ENCODE measurements around the gene CD72. TPM values are rescaled to one million over a fixed set of nuclear protein-coding genes. Genes with fewer than 3 reads are reported as not detected.
A peak's percentile ranks its signal among the peaks of the same experiment; 100 is the strongest.
"Not testable (repeated sequence)": the region's sequence is repeated elsewhere in the genome, so short reads cannot be mapped to it uniquely, and the experiment has no call there.

CD72 gene
- total and polyA plus RNA-seq, 2 donors (not counting 1 experiment from before 2014, with no cell fraction given): 1.00 to 2.8 TPM

DNA sequence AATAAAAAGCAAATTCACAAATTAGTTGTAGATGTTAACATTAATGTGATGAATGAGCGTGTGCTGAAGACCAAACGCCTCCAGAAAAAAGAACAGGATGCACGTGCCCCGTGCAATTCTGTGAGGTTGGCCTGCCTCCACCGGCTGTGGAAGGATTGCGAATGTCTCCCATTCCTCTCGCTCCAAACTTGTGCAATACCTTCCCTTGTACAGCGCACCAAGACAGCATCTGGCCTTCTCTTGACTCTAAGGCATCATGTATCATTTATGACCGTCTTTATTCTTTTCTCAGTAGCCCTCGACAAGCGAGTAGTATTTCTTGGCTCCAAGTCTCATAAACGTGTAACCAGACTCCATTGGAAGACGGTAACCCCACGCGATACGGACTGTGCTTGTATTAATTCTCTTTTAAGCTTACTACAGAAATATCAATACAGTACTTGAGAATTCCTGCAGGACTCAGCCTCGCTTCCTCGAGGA, 14.7 kb downstream of the CD72 start:
- H3K36me3 ChIP-seq (ENCODE audit: control insufficient read depth, insufficient read depth, low read length): no peaks in the 10 kb centered on the region
- peak overlapping the region; percentile 90 for H3K4me2 ChIP-seq (ENCODE audit: extremely low read depth, insufficient read depth, low read length)
- H3K4me1 ChIP-seq (ENCODE audit: control insufficient read depth, extremely low read depth, insufficient read depth, low read length): peaks cover 6% of the 10 kb centered on the region
- peaks cover 8% of the 10 kb centered on the region for H3K79me2 ChIP-seq (ENCODE audit: control insufficient read depth, insufficient read depth, low read length)
- H3K9ac ChIP-seq (ENCODE audit: insufficient read depth, low read length): peak overlapping the region; percentile 54
- peak; percentile 68 to 91 for DNase-seq (ENCODE audit: low read depth in 2 of 2)
- no peaks in the 10 kb centered on the region for H3K27me3 ChIP-seq (ENCODE audit: control insufficient read depth, insufficient read depth, low read length)
- peak overlapping the region; percentile 72 for H2AFZ ChIP-seq (ENCODE audit: low read length)
- peak overlapping the region; percentile 21 to 75 (median 37) for H3K4me3 ChIP-seq (replicated peaks in 1 of 4; ENCODE audit: control extremely low read depth in 1 of 4, insufficient read depth in 1 of 4, low read depth in 3 of 4, low read length in 4 of 4)
- TF ChIP-seq, protein P1, sequence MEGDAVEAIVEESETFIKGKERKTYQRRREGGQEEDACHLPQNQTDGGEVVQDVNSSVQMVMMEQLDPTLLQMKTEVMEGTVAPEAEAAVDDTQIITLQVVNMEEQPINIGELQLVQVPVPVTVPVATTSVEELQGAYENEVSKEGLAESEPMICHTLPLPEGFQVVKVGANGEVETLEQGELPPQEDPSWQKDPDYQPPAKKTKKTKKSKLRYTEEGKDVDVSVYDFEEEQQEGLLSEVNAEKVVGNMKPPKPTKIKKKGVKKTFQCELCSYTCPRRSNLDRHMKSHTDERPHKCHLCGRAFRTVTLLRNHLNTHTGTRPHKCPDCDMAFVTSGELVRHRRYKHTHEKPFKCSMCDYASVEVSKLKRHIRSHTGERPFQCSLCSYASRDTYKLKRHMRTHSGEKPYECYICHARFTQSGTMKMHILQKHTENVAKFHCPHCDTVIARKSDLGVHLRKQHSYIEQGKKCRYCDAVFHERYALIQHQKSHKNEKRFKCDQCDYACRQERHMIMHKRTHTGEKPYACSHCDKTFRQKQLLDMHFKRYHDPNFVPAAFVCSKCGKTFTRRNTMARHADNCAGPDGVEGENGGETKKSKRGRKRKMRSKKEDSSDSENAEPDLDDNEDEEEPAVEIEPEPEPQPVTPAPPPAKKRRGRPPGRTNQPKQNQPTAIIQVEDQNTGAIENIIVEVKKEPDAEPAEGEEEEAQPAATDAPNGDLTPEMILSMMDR (conservative IDR thresholded peaks at IDR 0.05 in 1 of 2, IDR thresholded peaks at IDR 0.05 in 1 of 2; ENCODE audit: low read depth in 1 of 2, low read length in 2 of 2): peak in 1 of 2 donors; percentile 1
- no peak for TF ChIP-seq EZH2 (IDR thresholded peaks at IDR 0.05; ENCODE audit: low read length, missing control alignments)
- no peaks in the 10 kb centered on the region for H3K9me3 ChIP-seq (ENCODE audit: control insufficient read depth, insufficient read depth, low read depth, low read length)
- H4K20me1 ChIP-seq (ENCODE audit: control insufficient read depth, extremely low read depth, insufficient read depth, low read length): no peaks in the 10 kb centered on the region
- H3K27ac ChIP-seq (ENCODE audit: insufficient read depth, low read length): peak overlapping the region; percentile 87

DNA sequence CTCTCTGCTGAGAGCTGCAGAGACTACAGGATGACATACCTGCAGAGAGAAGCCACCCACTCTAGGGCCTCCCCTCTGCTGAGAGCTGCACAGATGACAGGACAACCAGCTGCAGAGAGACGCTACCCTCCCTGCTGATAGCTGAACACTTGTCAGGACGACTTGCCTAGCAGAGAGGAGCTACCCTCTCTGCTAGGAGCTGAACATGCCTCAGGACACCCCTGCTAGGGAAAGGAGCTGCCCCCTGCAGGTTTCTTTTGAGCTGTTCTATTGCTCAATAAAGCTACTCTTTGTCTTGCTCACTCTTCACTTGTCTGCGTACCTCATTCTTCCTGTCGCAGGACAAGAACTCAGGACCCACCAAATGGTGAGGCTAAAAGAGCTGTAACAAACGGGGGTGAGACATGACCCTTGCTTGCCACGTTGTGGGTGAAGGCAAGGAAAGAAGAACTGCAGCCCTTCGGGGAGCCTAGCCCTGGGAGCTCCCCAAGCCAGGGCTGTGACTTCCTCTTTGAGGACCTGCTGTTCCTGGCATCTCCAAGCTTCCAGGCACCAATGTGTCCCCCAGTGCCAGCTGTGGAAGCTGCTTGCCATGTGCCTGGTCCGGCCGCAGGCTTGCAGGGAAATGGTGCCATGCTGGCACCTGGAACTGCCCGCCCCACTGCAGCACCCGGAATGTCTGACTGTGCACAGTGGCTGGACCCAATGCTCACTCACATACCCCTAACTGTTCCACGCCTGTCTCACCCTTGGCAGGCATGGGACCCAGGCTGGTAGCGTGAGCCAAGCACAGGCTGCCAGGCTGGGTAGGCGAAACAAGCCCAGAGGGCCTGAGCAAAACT, 18.2 kb downstream of the CD72 start:
- Histone ChIP-seq H2AFZ (ENCODE audit: low read length) (no peak overlapping the region), H3K4me3 (replicated peaks in 1 of 4; ENCODE audit: control extremely low read depth in 1 of 4, insufficient read depth in 1 of 4, low read depth in 3 of 4, low read length in 4 of 4) (no peak overlapping the region), H3K36me3 (ENCODE audit: control insufficient read depth, insufficient read depth, low read length) (no peaks in the 10 kb centered on the region), H3K4me2 (ENCODE audit: extremely low read depth, insufficient read depth, low read length) (no peak overlapping the region), H3K4me1 (ENCODE audit: control insufficient read depth, extremely low read depth, insufficient read depth, low read length) (no peaks in the 10 kb centered on the region), H4K20me1 (ENCODE audit: control insufficient read depth, extremely low read depth, insufficient read depth, low read length) (no peaks in the 10 kb centered on the region), H3K27ac (ENCODE audit: insufficient read depth, low read length) (no peak overlapping the region), H3K9me3 (ENCODE audit: control insufficient read depth, insufficient read depth, low read depth, low read length) (no peaks in the 10 kb centered on the region), H3K79me2 (ENCODE audit: control insufficient read depth, insufficient read depth, low read length) (no peaks in the 10 kb centered on the region), H3K9ac (ENCODE audit: insufficient read depth, low read length) (no peak overlapping the region), H3K27me3 (ENCODE audit: control insufficient read depth, insufficient read depth, low read length) (no peaks in the 10 kb centered on the region)
- no peak for TF ChIP-seq EZH2 (IDR thresholded peaks at IDR 0.05; ENCODE audit: low read length, missing control alignments)
- TF ChIP-seq, protein P1 (conservative IDR thresholded peaks at IDR 0.05 in 1 of 2, IDR thresholded peaks at IDR 0.05 in 1 of 2; ENCODE audit: low read depth in 1 of 2, low read length in 2 of 2): no peak
- DNase-seq (ENCODE audit: low read depth in 2 of 2): no peak

- Histone ChIP-seq H4K20me1 (ENCODE audit: control insufficient read depth, extremely low read depth, insufficient read depth, low read length) (no peaks in the 10 kb centered on the region), H3K9me3 (ENCODE audit: control insufficient read depth, insufficient read depth, low read depth, low read length) (no peaks in the 10 kb centered on the region)
These were observed 19.2 kb downstream of the CD72 start for GRCh38 chr9:35598866-35599590.

GRCh38 chr9:35596907-35597306, 21.3 kb downstream of the CD72 start:
- H4K20me1 ChIP-seq (ENCODE audit: control insufficient read depth, extremely low read depth, insufficient read depth, low read length); DNase-seq (ENCODE audit: low read depth in 2 of 2); H3K4me3 ChIP-seq (replicated peaks in 1 of 4; ENCODE audit: control extremely low read depth in 1 of 4, insufficient read depth in 1 of 4, low read depth in 3 of 4, low read length in 4 of 4); H3K4me2 ChIP-seq (ENCODE audit: extremely low read depth, insufficient read depth, low read length); H3K27me3 ChIP-seq (ENCODE audit: control insufficient read depth, insufficient read depth, low read length); H3K4me1 ChIP-seq (ENCODE audit: control insufficient read depth, extremely low read depth, insufficient read depth, low read length); H3K79me2 ChIP-seq (ENCODE audit: control insufficient read depth, insufficient read depth, low read length); H3K9me3 ChIP-seq (ENCODE audit: control insufficient read depth, insufficient read depth, low read depth, low read length); H3K9ac ChIP-seq (ENCODE audit: insufficient read depth, low read length); H3K36me3 ChIP-seq (ENCODE audit: control insufficient read depth, insufficient read depth, low read length); H3K27ac ChIP-seq (ENCODE audit: insufficient read depth, low read length); H2AFZ ChIP-seq (ENCODE audit: low read length): not testable (repeated sequence)

More at GRCh38 chr9:35598866-35599590, 19.2 kb downstream of the CD72 start:
- H3K27me3 ChIP-seq (ENCODE audit: control insufficient read depth, insufficient read depth, low read length): no peaks in the 10 kb centered on the region
- H3K79me2 ChIP-seq (ENCODE audit: control insufficient read depth, insufficient read depth, low read length): no peaks in the 10 kb centered on the region
- no peak overlapping the region for H3K9ac ChIP-seq (ENCODE audit: insufficient read depth, low read length)
- H2AFZ ChIP-seq (ENCODE audit: low read length): no peak overlapping the region
- H3K4me2 ChIP-seq (ENCODE audit: extremely low read depth, insufficient read depth, low read length): no peak overlapping the region
- no peak for DNase-seq (ENCODE audit: low read depth in 2 of 2)
- H3K4me3 ChIP-seq (replicated peaks in 1 of 4; ENCODE audit: control extremely low read depth in 1 of 4, insufficient read depth in 1 of 4, low read depth in 3 of 4, low read length in 4 of 4): no peak overlapping the region
- H3K36me3 ChIP-seq (ENCODE audit: control insufficient read depth, insufficient read depth, low read length): no peaks in the 10 kb centered on the region
- no peak for TF ChIP-seq EZH2 (IDR thresholded peaks at IDR 0.05; ENCODE audit: low read length, missing control alignments)
- TF ChIP-seq, protein P1 (conservative IDR thresholded peaks at IDR 0.05 in 1 of 2, IDR thresholded peaks at IDR 0.05 in 1 of 2; ENCODE audit: low read depth in 1 of 2, low read length in 2 of 2): no peak
- H3K27ac ChIP-seq (ENCODE audit: insufficient read depth, low read length): no peak overlapping the region
- H3K4me1 ChIP-seq (ENCODE audit: control insufficient read depth, extremely low read depth, insufficient read depth, low read length): no peaks in the 10 kb centered on the region
